CD4-positive, CD25-positive, alpha-beta regulatory T cell (primary cell): Measurements from ENCODE around the gene AKAP7. TPM values are rescaled to one million over a fixed set of nuclear protein-coding genes. Genes with fewer than 3 reads are reported as not detected.

Source experiments
- ATAC-seq, 2 donors: fragments of 150-1000 bp; cut with Tn5 transposase; one replicate each; pipeline ENCODE4 v1.10.0; 2021; ENCODE audit warnings: low read depth in 2 of 2, moderate number of reproducible peaks in 2 of 2, moderate library complexity in 1 of 2
- DNase-seq, 3 donors: peaks; one replicate each; pipeline versions ENCODE4 v3.0.0 to v3.0.0-alpha.2; 2012 to 2022; ENCODE audit warnings: mixed read lengths in 1 of 3
- H3K27ac ChIP-seq: one replicate; pipeline ENCODE4 v1.7.0; 2013; ENCODE audit warnings: mild to moderate bottlenecking, low read length; ENCODE audit not compliant: insufficient read depth, poor library complexity, severe bottlenecking
- H3K27me3 ChIP-seq: one replicate; pipeline ENCODE4 v1.7.0; 2013; ENCODE audit warnings: low read length; ENCODE audit not compliant: control insufficient read depth, insufficient read depth
- H3K36me3 ChIP-seq: one replicate; pipeline ENCODE4 v1.7.0; 2013; ENCODE audit warnings: mild to moderate bottlenecking, low read length, moderate library complexity; ENCODE audit not compliant: control insufficient read depth, insufficient read depth
- H3K4me1 ChIP-seq: 2 replicates; pipeline ENCODE4 v1.7.0; 2013; ENCODE audit warnings: mild to moderate bottlenecking, low read length; ENCODE audit not compliant: insufficient read depth, control insufficient read depth, poor library complexity, severe bottlenecking
- H3K4me3 ChIP-seq: one replicate; pipeline ENCODE4 v1.7.0; 2013; ENCODE audit warnings: low read depth, mild to moderate bottlenecking, low read length, moderate library complexity
- H3K9me3 ChIP-seq, 2 experiments: 1 replicate in 1 of 2; 2 replicates in 1 of 2; pipeline ENCODE4 v1.7.0; 2013; ENCODE audit warnings: low read length in 2 of 2, mild to moderate bottlenecking in 1 of 2, moderate library complexity in 1 of 2; ENCODE audit not compliant: control insufficient read depth in 2 of 2
- H3K27ac Mint-ChIP-seq, 3 donors: one replicate each; pipeline ENCODE4 v1.8.0; 2020 to 2022; ENCODE audit warnings: mild to moderate bottlenecking in 3 of 3, mixed read lengths in 3 of 3, moderate library complexity in 2 of 3
- H3K27me3 Mint-ChIP-seq: one replicate; pipeline ENCODE4 v1.8.0; 2022; ENCODE audit warnings: mild to moderate bottlenecking, mixed read lengths
- H3K36me3 Mint-ChIP-seq: one replicate; pipeline ENCODE4 v1.8.0; 2020; ENCODE audit warnings: mixed read lengths
- H3K4me1 Mint-ChIP-seq, 4 donors: one replicate each; pipeline ENCODE4 v1.8.0; 2020 to 2022; ENCODE audit warnings: mixed read lengths in 4 of 4, mild to moderate bottlenecking in 1 of 4
- H3K4me3 Mint-ChIP-seq, 4 donors: one replicate each; pipeline ENCODE4 v1.8.0; 2020 to 2022; ENCODE audit warnings: mild to moderate bottlenecking in 4 of 4, mixed read lengths in 4 of 4, moderate library complexity in 3 of 4
- H3K9me3 Mint-ChIP-seq, 7 donors: one replicate each; pipeline ENCODE4 v1.8.0; 2020 to 2022; ENCODE audit warnings: mixed read lengths in 7 of 7, mild to moderate bottlenecking in 3 of 7, moderate library complexity in 2 of 7
- polyA plus RNA-seq, 4 donors: library from polyadenylated mRNA; unstranded; fragments of 300-500 nt; fragmentation: Illumina TruSeq; gene quantifications; one replicate each; pipeline ENCODE4 v1.2.3, GENCODE V29; 2021
- total RNA-seq: library from RNA; stranded (reverse); gene quantifications from one replicate; pipeline ENCODE4 v1.2.3, GENCODE V29; 2022

The AKAP7 gene
- total and polyA plus RNA-seq, 5 donors from 2014 or later: 3.0 to 20.6 (median 10.5) TPM

DNA sequence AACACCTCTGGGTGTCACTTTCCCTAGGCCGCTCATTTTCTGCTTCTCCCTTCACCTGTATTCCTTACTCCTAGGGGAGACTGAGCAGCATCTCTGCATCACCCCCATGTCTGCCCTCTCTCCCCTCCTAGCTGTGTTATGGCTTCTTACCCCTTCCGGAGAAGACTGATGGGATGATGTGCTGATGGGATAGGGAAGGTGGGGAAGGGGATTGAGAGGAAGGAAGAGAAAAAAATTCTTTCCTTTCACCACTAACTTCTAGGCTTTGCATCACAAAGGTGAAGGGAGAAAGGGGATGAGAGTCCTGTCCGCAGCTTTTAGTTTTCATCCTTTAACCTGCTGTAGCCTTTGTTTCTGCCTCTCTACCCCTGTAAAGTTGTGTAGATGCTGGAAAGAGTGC is 26.7 kb downstream of the AKAP7 start:
- ATAC-seq: no peak
- Histone ChIP-seq H3K9me3 (no peaks in the 10 kb centered on the region), H3K27me3 (no peaks in the 10 kb centered on the region), H3K4me3 (no peak overlapping the region), H3K36me3 (no peaks in the 10 kb centered on the region), H3K4me1 (no peaks in the 10 kb centered on the region), H3K27ac (no peak overlapping the region)
- no peak overlapping the region for H3K27ac Mint-ChIP-seq
- no peak for DNase-seq
- H3K9me3 Mint-ChIP-seq: no peaks in the 10 kb centered on the region
- peaks cover 8% of the 10 kb centered on the region for H3K36me3 Mint-ChIP-seq
- no peak overlapping the region for H3K4me3 Mint-ChIP-seq
- H3K4me1 Mint-ChIP-seq: no peaks in the 10 kb centered on the region
- peaks cover 4% of the 10 kb centered on the region for H3K27me3 Mint-ChIP-seq

DNA sequence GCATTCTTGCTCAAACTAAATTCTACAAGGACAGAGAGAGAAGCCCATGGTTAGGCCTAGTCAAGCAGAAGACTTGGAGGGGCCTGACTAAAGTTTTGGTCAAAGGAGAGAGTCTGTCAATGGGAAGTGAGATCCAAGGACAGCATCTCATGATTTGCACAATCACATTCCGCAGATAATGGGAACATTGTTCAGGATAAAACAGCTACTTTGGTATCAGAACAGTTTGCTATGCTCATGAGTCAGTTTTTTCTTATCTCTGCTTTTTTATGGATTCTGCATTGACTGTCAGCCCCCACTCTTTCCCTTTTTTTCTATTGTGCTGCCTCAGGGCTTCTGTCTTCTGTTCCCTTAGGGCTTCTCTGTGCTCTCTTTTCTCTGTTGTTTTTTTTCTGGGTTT is 28.6 kb downstream of the AKAP7 start:
- H3K9me3 ChIP-seq: no peaks in the 10 kb centered on the region
- no peaks in the 10 kb centered on the region for H3K4me1 ChIP-seq
- H3K27me3 Mint-ChIP-seq: peaks cover 4% of the 10 kb centered on the region
- H3K9me3 Mint-ChIP-seq: no peaks in the 10 kb centered on the region
- H3K27ac Mint-ChIP-seq: peak overlapping the region in 1 of 3 donors; percentile 6
- H3K4me1 Mint-ChIP-seq: no peaks in the 10 kb centered on the region
- no peaks in the 10 kb centered on the region for H3K36me3 ChIP-seq
- no peak overlapping the region for H3K27ac ChIP-seq
- no peak overlapping the region for H3K4me3 Mint-ChIP-seq
- H3K36me3 Mint-ChIP-seq: peaks cover 9% of the 10 kb centered on the region
- DNase-seq: no peak
- H3K4me3 ChIP-seq: no peak overlapping the region
- no peak for ATAC-seq
- no peaks in the 10 kb centered on the region for H3K27me3 ChIP-seq

DNA sequence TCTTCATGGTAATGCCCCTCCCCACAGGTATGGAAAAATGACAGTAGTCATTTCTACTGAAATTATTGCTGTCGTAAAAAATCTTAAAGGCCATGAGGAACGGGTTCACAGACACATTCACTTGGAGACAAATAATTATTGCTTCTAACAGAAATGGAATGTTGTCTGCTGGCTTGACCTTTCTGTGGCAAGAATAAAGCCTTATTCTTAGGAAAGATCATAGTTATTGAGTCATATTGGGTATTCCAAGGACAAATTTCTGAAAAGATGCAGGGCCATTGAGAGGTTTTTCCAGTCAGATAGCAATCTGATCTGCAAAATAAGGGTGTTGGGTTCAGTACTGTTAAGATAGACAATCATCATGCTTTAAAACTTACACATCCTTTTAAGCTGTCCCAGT is 29.2 kb downstream of the AKAP7 start:
- Histone ChIP-seq H3K9me3 (no peaks in the 10 kb centered on the region), H3K27me3 (no peaks in the 10 kb centered on the region), H3K27ac (no peak overlapping the region), H3K4me1 (no peaks in the 10 kb centered on the region), H3K36me3 (no peaks in the 10 kb centered on the region), H3K4me3 (no peak overlapping the region)
- Mint-ChIP-seq H3K4me1 (no peaks in the 10 kb centered on the region), H3K27ac (no peak overlapping the region), H3K36me3 (peaks cover 15% of the 10 kb centered on the region), H3K9me3 (no peaks in the 10 kb centered on the region), H3K27me3 (peaks cover 4% of the 10 kb centered on the region), H3K4me3 (no peak overlapping the region)
- ATAC-seq (no peak), DNase-seq (no peak)

DNA sequence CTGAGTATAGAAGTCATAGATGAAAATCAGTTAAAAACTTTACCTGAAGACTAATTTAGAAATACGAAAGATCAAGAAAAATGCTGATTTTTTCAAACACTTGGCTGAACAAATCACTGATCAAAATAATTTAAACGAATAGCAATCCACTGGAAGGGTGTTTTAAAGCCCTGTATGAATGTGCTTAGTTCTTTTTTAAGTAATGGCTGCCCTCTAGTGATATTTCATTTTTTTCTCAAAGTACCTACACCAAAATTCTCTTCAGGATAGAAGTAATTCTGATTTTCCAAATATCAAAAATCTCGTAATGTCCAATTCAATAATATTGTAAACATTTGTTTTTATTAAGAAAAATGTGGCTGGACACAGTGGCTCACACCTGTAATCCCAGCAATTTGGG is 32.5 kb downstream of the AKAP7 start:
- H3K36me3 Mint-ChIP-seq: peaks cover 15% of the 10 kb centered on the region
- no peak overlapping the region for H3K27ac Mint-ChIP-seq
- no peak overlapping the region for H3K4me3 Mint-ChIP-seq
- ATAC-seq (no peak), DNase-seq (no peak)
- Histone ChIP-seq H3K9me3 (no peaks in the 10 kb centered on the region), H3K4me3 (no peak overlapping the region), H3K36me3 (no peaks in the 10 kb centered on the region), H3K27ac (no peak overlapping the region), H3K4me1 (no peaks in the 10 kb centered on the region), H3K27me3 (peaks cover 2% of the 10 kb centered on the region)
- peaks cover 2% of the 10 kb centered on the region for H3K27me3 Mint-ChIP-seq
- no peaks in the 10 kb centered on the region for H3K4me1 Mint-ChIP-seq
- no peaks in the 10 kb centered on the region for H3K9me3 Mint-ChIP-seq

DNA sequence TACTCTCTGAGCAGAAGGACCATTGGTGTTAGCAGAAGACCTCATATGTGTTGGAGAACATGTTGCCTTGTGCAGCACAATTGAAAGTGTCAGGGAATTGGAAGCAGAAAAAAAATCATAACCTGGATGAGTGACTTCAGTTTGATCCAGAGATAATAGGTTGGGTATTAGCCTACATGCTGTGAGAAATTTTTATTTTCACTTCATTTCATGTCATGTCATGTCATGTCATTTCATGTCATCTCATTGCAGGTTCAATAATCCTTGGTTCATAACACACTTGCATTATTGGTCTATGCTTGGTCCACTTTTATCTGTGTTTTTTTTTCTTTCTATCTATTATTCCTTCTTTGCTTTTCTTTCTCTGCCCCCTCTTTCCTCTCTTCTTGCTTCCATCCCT is 34.3 kb downstream of the AKAP7 start:
- no peaks in the 10 kb centered on the region for H3K9me3 ChIP-seq
- Mint-ChIP-seq H3K9me3 (no peaks in the 10 kb centered on the region), H3K36me3 (peaks cover 8% of the 10 kb centered on the region), H3K27me3 (no peaks in the 10 kb centered on the region), H3K4me3 (no peak overlapping the region), H3K27ac (no peak overlapping the region), H3K4me1 (no peaks in the 10 kb centered on the region)
- ATAC-seq: no peak
- H3K36me3 ChIP-seq: no peaks in the 10 kb centered on the region
- no peak overlapping the region for H3K4me3 ChIP-seq
- H3K4me1 ChIP-seq: no peaks in the 10 kb centered on the region
- peaks cover 2% of the 10 kb centered on the region for H3K27me3 ChIP-seq
- DNase-seq: no peak
- no peak overlapping the region for H3K27ac ChIP-seq

DNA sequence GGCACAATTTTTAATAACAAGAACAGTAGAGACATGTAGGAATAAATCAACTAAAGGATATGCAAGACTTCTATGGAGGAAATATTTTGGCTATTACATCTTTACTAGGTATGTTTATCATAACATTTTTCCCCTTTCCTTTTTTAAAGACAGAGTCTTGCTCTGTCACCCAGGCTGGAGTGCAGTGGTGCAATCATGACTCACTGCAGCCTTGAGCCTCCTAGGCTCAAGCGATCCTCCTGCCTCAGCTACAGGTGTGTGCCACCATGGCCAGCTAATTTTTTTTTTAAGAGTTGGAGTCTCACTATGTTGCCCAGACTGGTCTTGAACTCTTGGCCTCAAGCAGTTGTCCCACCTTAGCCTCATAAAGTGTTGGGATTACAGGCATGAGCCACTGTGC is 37.0 kb downstream of the AKAP7 start:
- Mint-ChIP-seq H3K4me1 (no peaks in the 10 kb centered on the region), H3K9me3 (no peaks in the 10 kb centered on the region), H3K27ac (no peak overlapping the region), H3K36me3 (peaks cover 13% of the 10 kb centered on the region), H3K4me3 (peak overlapping the region in 1 of 4 donors; percentile 69), H3K27me3 (peaks cover 4% of the 10 kb centered on the region)
- Histone ChIP-seq H3K36me3 (no peaks in the 10 kb centered on the region), H3K27me3 (peaks cover 2% of the 10 kb centered on the region), H3K4me1 (no peaks in the 10 kb centered on the region), H3K27ac (no peak overlapping the region), H3K9me3 (no peaks in the 10 kb centered on the region), H3K4me3 (no peak overlapping the region)
- DNase-seq: no peak
- ATAC-seq: no peak

DNA sequence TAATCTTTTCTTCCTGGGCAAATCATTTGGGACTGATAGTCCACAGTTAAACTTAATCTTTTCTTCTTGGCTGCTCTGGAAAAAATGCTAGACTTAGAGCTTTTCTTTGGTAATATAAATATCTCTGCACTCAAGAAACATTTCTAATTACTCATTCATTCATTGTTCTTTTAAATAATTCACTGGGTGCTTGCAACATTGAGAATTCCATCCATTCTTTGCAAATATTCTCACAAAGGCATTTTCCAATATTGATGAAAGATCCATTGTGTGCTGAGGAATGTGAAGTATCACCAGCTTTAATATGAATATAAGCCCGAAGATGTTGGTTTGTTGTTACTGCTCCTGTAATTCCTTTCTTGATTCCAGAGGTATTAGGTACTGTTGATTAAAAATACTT is 38.4 kb downstream of the AKAP7 start:
- H3K27me3 ChIP-seq: peaks cover 2% of the 10 kb centered on the region
- Mint-ChIP-seq H3K36me3 (peaks cover 20% of the 10 kb centered on the region), H3K9me3 (no peaks in the 10 kb centered on the region), H3K4me1 (no peaks in the 10 kb centered on the region), H3K27ac (no peak overlapping the region), H3K27me3 (peaks cover 5% of the 10 kb centered on the region), H3K4me3 (no peak overlapping the region)
- DNase-seq (no peak), ATAC-seq (no peak)
- H3K4me1 ChIP-seq: no peaks in the 10 kb centered on the region
- no peak overlapping the region for H3K27ac ChIP-seq
- no peaks in the 10 kb centered on the region for H3K9me3 ChIP-seq
- no peaks in the 10 kb centered on the region for H3K36me3 ChIP-seq
- no peak overlapping the region for H3K4me3 ChIP-seq

DNA sequence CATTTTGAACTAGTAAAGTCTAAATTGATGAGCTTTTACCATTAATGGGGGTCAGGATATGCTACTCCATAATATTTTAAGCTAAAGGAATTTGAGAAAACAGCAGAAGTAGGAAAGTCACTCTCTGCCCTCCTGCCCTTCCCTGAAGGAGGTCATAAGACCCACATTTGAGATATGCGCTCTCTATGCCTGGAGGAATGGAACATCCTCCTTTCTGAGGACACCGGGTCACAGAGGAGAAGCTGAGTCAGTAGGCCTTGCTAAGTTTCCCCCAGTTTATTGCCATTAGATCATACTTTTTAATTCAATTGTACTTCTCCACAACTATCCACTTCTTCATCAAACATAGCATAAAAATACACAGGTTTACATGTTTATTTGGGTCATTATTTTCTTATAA is 40.3 kb downstream of the AKAP7 start:
- Histone ChIP-seq H3K4me3 (no peak overlapping the region), H3K9me3 (no peaks in the 10 kb centered on the region), H3K27me3 (peaks cover 2% of the 10 kb centered on the region), H3K4me1 (no peaks in the 10 kb centered on the region), H3K36me3 (no peaks in the 10 kb centered on the region), H3K27ac (no peak overlapping the region)
- Mint-ChIP-seq H3K9me3 (no peaks in the 10 kb centered on the region), H3K36me3 (peaks cover 15% of the 10 kb centered on the region), H3K4me3 (no peak overlapping the region), H3K27me3 (peaks cover 5% of the 10 kb centered on the region), H3K27ac (no peak overlapping the region), H3K4me1 (peaks cover 0 to 2% (median 0%) of the 10 kb centered on the region in 4 donors)
- no peak for DNase-seq
- no peak for ATAC-seq
